Measurements from ENCODE around the gene DRC7. TPM values are rescaled to one million over a fixed set of nuclear protein-coding genes. Genes with fewer than 3 reads are reported as not detected.

DRC7 gene
- polyA plus RNA-seq, 1 donor from 2014 or later = 1.4 TPM

DNA sequence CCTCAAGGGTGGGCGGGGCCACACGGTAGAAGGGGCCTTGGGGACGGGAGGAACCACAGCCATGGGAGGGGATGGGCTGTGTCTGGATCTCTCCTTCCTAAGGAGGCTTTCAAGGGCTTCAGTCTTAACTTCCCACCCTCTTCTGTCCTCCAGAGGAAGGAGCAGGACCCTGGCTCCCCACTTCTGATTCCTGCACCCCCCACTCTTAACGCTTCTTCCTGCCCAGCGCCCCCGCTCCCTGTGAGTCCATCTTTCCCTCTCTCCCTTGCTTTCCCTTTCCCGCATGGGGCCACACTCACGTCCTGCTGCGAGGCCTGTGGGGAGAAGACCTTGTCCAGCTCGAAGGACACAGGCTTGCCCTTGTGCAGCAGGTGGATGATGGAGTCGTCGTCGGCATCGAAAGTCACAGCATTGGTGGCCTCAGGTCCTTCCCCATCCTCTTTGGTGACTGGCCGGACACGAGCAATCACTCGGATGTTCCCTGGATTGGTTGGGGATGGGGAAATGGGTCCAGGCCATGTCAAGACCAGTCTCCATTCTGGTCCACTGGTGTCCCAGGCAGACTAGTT lies 70.6 kb downstream of the DRC7 start:
- H3K79me2 ChIP-seq (replicated peaks; ENCODE audit: insufficient read depth, low read length) = no peaks in the 10 kb centered on the region
- H3F3A ChIP-seq (ENCODE audit: insufficient read depth, low read length, poor library complexity, severe bottlenecking) = no peaks in the 10 kb centered on the region
- TF ChIP-seq TAF1 (IDR thresholded peaks at IDR 0.05; ENCODE audit: low read depth) = no peak
- no peak for TF ChIP-seq EP300 (conservative IDR thresholded peaks at IDR 0.05; ENCODE audit: poor library complexity, severe bottlenecking)
- TF ChIP-seq POLR2AphosphoS5 (IDR thresholded peaks at IDR 0.05) = no peak
- TF ChIP-seq SMC3 (conservative IDR thresholded peaks at IDR 0.05; ENCODE audit: poor library complexity) = no peak
- no peak for TF ChIP-seq EZH2 (IDR thresholded peaks at IDR 0.05; ENCODE audit: borderline replicate concordance, insufficient read depth, low read length, poor library complexity, severe bottlenecking)
- TF ChIP-seq MXI1 (conservative IDR thresholded peaks at IDR 0.05; ENCODE audit: poor library complexity, severe bottlenecking) = no peak
- TF ChIP-seq, protein P1, sequence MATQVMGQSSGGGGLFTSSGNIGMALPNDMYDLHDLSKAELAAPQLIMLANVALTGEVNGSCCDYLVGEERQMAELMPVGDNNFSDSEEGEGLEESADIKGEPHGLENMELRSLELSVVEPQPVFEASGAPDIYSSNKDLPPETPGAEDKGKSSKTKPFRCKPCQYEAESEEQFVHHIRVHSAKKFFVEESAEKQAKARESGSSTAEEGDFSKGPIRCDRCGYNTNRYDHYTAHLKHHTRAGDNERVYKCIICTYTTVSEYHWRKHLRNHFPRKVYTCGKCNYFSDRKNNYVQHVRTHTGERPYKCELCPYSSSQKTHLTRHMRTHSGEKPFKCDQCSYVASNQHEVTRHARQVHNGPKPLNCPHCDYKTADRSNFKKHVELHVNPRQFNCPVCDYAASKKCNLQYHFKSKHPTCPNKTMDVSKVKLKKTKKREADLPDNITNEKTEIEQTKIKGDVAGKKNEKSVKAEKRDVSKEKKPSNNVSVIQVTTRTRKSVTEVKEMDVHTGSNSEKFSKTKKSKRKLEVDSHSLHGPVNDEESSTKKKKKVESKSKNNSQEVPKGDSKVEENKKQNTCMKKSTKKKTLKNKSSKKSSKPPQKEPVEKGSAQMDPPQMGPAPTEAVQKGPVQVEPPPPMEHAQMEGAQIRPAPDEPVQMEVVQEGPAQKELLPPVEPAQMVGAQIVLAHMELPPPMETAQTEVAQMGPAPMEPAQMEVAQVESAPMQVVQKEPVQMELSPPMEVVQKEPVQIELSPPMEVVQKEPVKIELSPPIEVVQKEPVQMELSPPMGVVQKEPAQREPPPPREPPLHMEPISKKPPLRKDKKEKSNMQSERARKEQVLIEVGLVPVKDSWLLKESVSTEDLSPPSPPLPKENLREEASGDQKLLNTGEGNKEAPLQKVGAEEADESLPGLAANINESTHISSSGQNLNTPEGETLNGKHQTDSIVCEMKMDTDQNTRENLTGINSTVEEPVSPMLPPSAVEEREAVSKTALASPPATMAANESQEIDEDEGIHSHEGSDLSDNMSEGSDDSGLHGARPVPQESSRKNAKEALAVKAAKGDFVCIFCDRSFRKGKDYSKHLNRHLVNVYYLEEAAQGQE (IDR thresholded peaks at IDR 0.05; ENCODE audit: borderline replicate concordance) = no peak
- TF ChIP-seq CTCF (IDR thresholded peaks at IDR 0.05; ENCODE audit: poor library complexity, severe bottlenecking) = no peak
- TF ChIP-seq RAD21 (conservative IDR thresholded peaks at IDR 0.05) = no peak
- no peak overlapping the region for H3K27ac ChIP-seq (ENCODE audit: low read length)
- no peak overlapping the region for H3K4me2 ChIP-seq (ENCODE audit: low read length)
- H3K9me3 ChIP-seq (ENCODE audit: low read length) = no peaks in the 10 kb centered on the region
- no peak overlapping the region for H3K9ac ChIP-seq (ENCODE audit: low read length)
- no peaks in the 10 kb centered on the region for H3K36me3 ChIP-seq (ENCODE audit: insufficient read depth, low read length)
- H4K20me1 ChIP-seq (ENCODE audit: insufficient read depth) = no peaks in the 10 kb centered on the region
- H2AFZ ChIP-seq (ENCODE audit: low read depth, low read length) = no peak overlapping the region
- H3K9me2 ChIP-seq (ENCODE audit: insufficient read depth, low read length) = no peaks in the 10 kb centered on the region
- H3K27me3 ChIP-seq (ENCODE audit: insufficient read depth, low read depth, low read length) = no peaks in the 10 kb centered on the region
- H3K4me3 ChIP-seq (ENCODE audit: low read length) = no peak overlapping the region

DNA sequence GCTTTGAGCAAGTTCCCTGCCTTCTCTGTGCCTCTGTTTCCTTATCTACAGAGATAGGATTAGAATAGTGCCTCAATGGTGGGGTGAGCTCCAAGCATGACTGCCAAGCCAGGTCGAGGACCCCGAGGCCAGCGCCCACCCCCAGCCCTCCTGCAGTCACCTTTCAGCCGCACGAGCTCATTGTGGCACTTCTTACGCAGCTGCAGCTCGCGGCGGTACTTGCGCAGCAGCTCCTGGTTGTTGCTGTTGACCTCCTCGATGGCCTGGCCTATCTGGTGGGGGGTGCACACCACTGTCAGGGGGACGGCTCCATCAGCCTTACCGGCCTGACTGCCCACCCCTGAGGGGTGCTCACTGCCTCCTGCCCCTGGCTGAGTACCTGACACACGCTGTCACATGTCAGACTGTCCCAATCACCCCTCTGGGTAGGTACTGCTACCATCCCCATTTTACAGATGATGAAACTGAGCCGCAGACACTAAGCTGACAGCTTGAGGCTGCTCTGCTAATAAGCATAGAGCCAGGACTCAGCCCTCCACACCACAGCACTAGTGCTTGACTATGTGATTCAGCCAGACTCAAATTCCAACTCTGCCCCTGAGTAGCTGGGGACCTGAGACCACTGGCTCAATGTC lies 72.2 kb downstream of the DRC7 start:
- Histone ChIP-seq H4K20me1 (ENCODE audit: insufficient read depth) (no peaks in the 10 kb centered on the region), H3K9me3 (ENCODE audit: low read length) (no peaks in the 10 kb centered on the region), H2AFZ (ENCODE audit: low read depth, low read length) (no peak overlapping the region), H3K27me3 (ENCODE audit: insufficient read depth, low read depth, low read length) (no peaks in the 10 kb centered on the region), H3K4me2 (ENCODE audit: low read length) (no peak overlapping the region), H3K27ac (ENCODE audit: low read length) (no peak overlapping the region), H3F3A (ENCODE audit: insufficient read depth, low read length, poor library complexity, severe bottlenecking) (no peaks in the 10 kb centered on the region), H3K36me3 (ENCODE audit: insufficient read depth, low read length) (no peaks in the 10 kb centered on the region), H3K79me2 (replicated peaks; ENCODE audit: insufficient read depth, low read length) (no peaks in the 10 kb centered on the region), H3K9me2 (ENCODE audit: insufficient read depth, low read length) (no peaks in the 10 kb centered on the region), H3K4me3 (ENCODE audit: low read length) (no peak overlapping the region), H3K9ac (ENCODE audit: low read length) (no peak overlapping the region)
- TF ChIP-seq SMC3 (conservative IDR thresholded peaks at IDR 0.05; ENCODE audit: poor library complexity) (no peak), EZH2 (IDR thresholded peaks at IDR 0.05; ENCODE audit: borderline replicate concordance, insufficient read depth, low read length, poor library complexity, severe bottlenecking) (no peak), CTCF (IDR thresholded peaks at IDR 0.05; ENCODE audit: poor library complexity, severe bottlenecking) (no peak), MXI1 (conservative IDR thresholded peaks at IDR 0.05; ENCODE audit: poor library complexity, severe bottlenecking) (no peak), RAD21 (conservative IDR thresholded peaks at IDR 0.05) (no peak), EP300 (conservative IDR thresholded peaks at IDR 0.05; ENCODE audit: poor library complexity, severe bottlenecking) (no peak), TAF1 (IDR thresholded peaks at IDR 0.05; ENCODE audit: low read depth) (no peak), POLR2AphosphoS5 (IDR thresholded peaks at IDR 0.05) (no peak)
- TF ChIP-seq, protein P1 (IDR thresholded peaks at IDR 0.05; ENCODE audit: borderline replicate concordance) = no peak

All from neural cell (in vitro differentiated cells).